Epithelial cell of proximal tubule (primary cell): Measurements from ENCODE around the gene LHFPL6. TPM values are rescaled to one million over a fixed set of nuclear protein-coding genes. Genes with fewer than 3 reads are reported as not detected.

Source experiments
- DNase-seq: peaks from one replicate; pipeline ENCODE4 v3.0.0-alpha.2; 2011; ENCODE audit warnings: low read depth
- H3K4me3 ChIP-seq: 2 replicates; pipeline ENCODE4 v1.5.1; 2011; ENCODE audit warnings: low read depth, mild to moderate bottlenecking, low read length
- total RNA-seq: library from RNA; depleted of rRNA; stranded (reverse); fragments of >200 nt; gene quantifications from 2 replicates; pipeline ENCODE4 v1.2.3, GENCODE V29; 2015
- TF ChIP-seq, protein P1 (sequence below): conservative IDR thresholded peaks from 2 replicates; pipeline ENCODE4 v1.5.1; 2012; ENCODE audit warnings: low read depth, mild to moderate bottlenecking, low read length

The LHFPL6 gene
- total RNA-seq, 1 donor from 2014 or later: 5.2 TPM

- H3K4me3 ChIP-seq: no peak overlapping the region
- DNase-seq: no peak
- TF ChIP-seq, protein P1, sequence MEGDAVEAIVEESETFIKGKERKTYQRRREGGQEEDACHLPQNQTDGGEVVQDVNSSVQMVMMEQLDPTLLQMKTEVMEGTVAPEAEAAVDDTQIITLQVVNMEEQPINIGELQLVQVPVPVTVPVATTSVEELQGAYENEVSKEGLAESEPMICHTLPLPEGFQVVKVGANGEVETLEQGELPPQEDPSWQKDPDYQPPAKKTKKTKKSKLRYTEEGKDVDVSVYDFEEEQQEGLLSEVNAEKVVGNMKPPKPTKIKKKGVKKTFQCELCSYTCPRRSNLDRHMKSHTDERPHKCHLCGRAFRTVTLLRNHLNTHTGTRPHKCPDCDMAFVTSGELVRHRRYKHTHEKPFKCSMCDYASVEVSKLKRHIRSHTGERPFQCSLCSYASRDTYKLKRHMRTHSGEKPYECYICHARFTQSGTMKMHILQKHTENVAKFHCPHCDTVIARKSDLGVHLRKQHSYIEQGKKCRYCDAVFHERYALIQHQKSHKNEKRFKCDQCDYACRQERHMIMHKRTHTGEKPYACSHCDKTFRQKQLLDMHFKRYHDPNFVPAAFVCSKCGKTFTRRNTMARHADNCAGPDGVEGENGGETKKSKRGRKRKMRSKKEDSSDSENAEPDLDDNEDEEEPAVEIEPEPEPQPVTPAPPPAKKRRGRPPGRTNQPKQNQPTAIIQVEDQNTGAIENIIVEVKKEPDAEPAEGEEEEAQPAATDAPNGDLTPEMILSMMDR: no peak
These were observed 272.5 kb downstream of the LHFPL6 start for GRCh38 chr13:39330504-39330903.

- no peak for DNase-seq
- TF ChIP-seq, protein P1: no peak
- no peak overlapping the region for H3K4me3 ChIP-seq
These were observed 273.8 kb downstream of the LHFPL6 start for GRCh38 chr13:39329182-39329639.

DNA sequence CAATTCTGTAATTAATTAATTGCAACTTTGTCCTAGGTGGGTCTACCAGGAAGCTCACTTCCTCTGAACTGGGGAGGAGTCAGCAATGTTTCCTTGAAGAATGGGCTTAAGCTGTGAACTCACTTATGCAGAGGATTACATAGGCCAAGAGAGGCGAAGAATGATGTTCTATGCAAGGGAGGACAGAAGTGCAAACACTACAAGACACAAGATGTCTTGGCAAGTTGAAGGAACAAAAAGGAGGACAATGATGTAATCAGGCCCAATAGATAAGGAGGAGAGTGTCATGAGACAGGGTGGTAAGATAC is 275.9 kb downstream of the LHFPL6 start:
- H3K4me3 ChIP-seq: no peak overlapping the region
- TF ChIP-seq, protein P1: no peak
- DNase-seq: no peak

- no peak overlapping the region for H3K4me3 ChIP-seq
- DNase-seq: no peak
- TF ChIP-seq, protein P1: no peak
These were observed 276.4 kb downstream of the LHFPL6 start for GRCh38 chr13:39326469-39327171.

- DNase-seq: no peak
- TF ChIP-seq, protein P1: no peak
- H3K4me3 ChIP-seq: no peak overlapping the region
These were observed 278.1 kb downstream of the LHFPL6 start for GRCh38 chr13:39324806-39325311.

- H3K4me3 ChIP-seq: no peak overlapping the region
- TF ChIP-seq, protein P1: no peak
- DNase-seq: no peak
These were observed 280.0 kb downstream of the LHFPL6 start for GRCh38 chr13:39322836-39323585.
